ENCODE measurements around the gene AMELX.

AMELX gene

GRCh38 chrX:11265352-11265751 lies 27.9 kb upstream of the AMELX start:
- no peak overlapping the region for H3K27ac ChIP-seq (ENCODE audit: extremely low read depth, low read depth, low read length)
- ChIA-PET POLR2A (no interaction called here), CTCF (no interaction called here)
- H3K36me3 ChIP-seq (ENCODE audit: control insufficient read depth in 2 of 2, insufficient read depth in 1 of 2, low read length in 2 of 2): no peaks in the 10 kb centered on the region
- no peaks in the 10 kb centered on the region for H3K9me3 ChIP-seq (ENCODE audit: control insufficient read depth, insufficient read depth, low read depth, low read length)
- no peak overlapping the region for H3K4me3 ChIP-seq (ENCODE audit: low read depth, low read length)
- no peak for TF ChIP-seq ZNF837 (tag by site-specific recombination; IDR thresholded peaks at IDR 0.05)
- no peak for TF ChIP-seq ZBTB21 (tag by site-specific recombination; IDR thresholded peaks at IDR 0.05)
- TF ChIP-seq ZNF2 (tag by site-specific recombination; IDR thresholded peaks at IDR 0.05): no peak
- TF ChIP-seq ZNF266 (tag by site-specific recombination; IDR thresholded peaks at IDR 0.05; ENCODE audit: low read depth): no peak
- no peak for TF ChIP-seq ZNF138 (tag by site-specific recombination; IDR thresholded peaks at IDR 0.05; ENCODE audit: borderline replicate concordance)
- TF ChIP-seq ZNF155 (tag by site-specific recombination; IDR thresholded peaks at IDR 0.05): no peak
- TF ChIP-seq TRIM28 (IDR thresholded peaks at IDR 0.05; ENCODE audit: borderline replicate concordance, low read length): no peak
- H3K4me1 ChIP-seq (ENCODE audit: control insufficient read depth, insufficient read depth, low read length): no peaks in the 10 kb centered on the region

- H3K9me3 ChIP-seq (ENCODE audit: control insufficient read depth, insufficient read depth, low read depth, low read length): no peaks in the 10 kb centered on the region
- no peak for TF ChIP-seq MYNN (tag by site-specific recombination; IDR thresholded peaks at IDR 0.05; ENCODE audit: borderline replicate concordance)
- no peak for TF ChIP-seq ZNF791 (tag by site-specific recombination; IDR thresholded peaks at IDR 0.05)
- TF ChIP-seq ZFP37 (tag by site-specific recombination; IDR thresholded peaks at IDR 0.05): no peak
- TF ChIP-seq ZNF341 (tag by site-specific recombination; IDR thresholded peaks at IDR 0.05; ENCODE audit: low read depth): no peak
- no peak for TF ChIP-seq SCRT2 (tag by site-specific recombination; IDR thresholded peaks at IDR 0.05)
- TF ChIP-seq YY2 (tag by site-specific recombination; IDR thresholded peaks at IDR 0.05): no peak
- TF ChIP-seq ZNF37A (tag by site-specific recombination; IDR thresholded peaks at IDR 0.05): no peak
- no peak overlapping the region for H3K27ac ChIP-seq (ENCODE audit: extremely low read depth, low read depth, low read length)
- POLR2A ChIA-PET: no interaction called here
- H3K4me3 ChIP-seq (ENCODE audit: low read depth, low read length): no peak overlapping the region
- CTCF ChIA-PET: no interaction called here
- H3K4me1 ChIP-seq (ENCODE audit: control insufficient read depth, insufficient read depth, low read length): no peaks in the 10 kb centered on the region
- H3K36me3 ChIP-seq (ENCODE audit: control insufficient read depth in 2 of 2, insufficient read depth in 1 of 2, low read length in 2 of 2): no peaks in the 10 kb centered on the region
Measured at GRCh38 chrX:11266573-11267003, 26.6 kb upstream of the AMELX start.

GRCh38 chrX:11267425-11267824 lies 25.8 kb upstream of the AMELX start:
- Histone ChIP-seq H3K4me3 (ENCODE audit: low read depth, low read length) (no peak overlapping the region), H3K36me3 (ENCODE audit: control insufficient read depth in 2 of 2, insufficient read depth in 1 of 2, low read length in 2 of 2) (no peaks in the 10 kb centered on the region), H3K4me1 (ENCODE audit: control insufficient read depth, insufficient read depth, low read length) (no peaks in the 10 kb centered on the region), H3K27ac (ENCODE audit: extremely low read depth, low read depth, low read length) (no peak overlapping the region), H3K9me3 (ENCODE audit: control insufficient read depth, insufficient read depth, low read depth, low read length) (no peaks in the 10 kb centered on the region)
- CTCF ChIA-PET: no interaction called here
- TF ChIP-seq ZNF174 (tag by site-specific recombination; IDR thresholded peaks at IDR 0.05) (no peak), ZNF132 (tag by site-specific recombination; IDR thresholded peaks at IDR 0.05; ENCODE audit: borderline replicate concordance) (no peak), ZNF24 (tag by site-specific recombination; IDR thresholded peaks at IDR 0.05) (no peak), ZNF776 (tag by site-specific recombination; IDR thresholded peaks at IDR 0.05; ENCODE audit: borderline replicate concordance) (no peak), ZNF324 (tag by site-specific recombination; IDR thresholded peaks at IDR 0.05) (no peak), ZNF785 (tag by site-specific recombination; IDR thresholded peaks at IDR 0.05) (no peak), ZNF140 (tag by site-specific recombination; IDR thresholded peaks at IDR 0.05) (no peak), ZNF610 (tag by site-specific recombination; IDR thresholded peaks at IDR 0.05; ENCODE audit: borderline replicate concordance) (no peak), ZNF366 (tag by site-specific recombination; conservative IDR thresholded peaks at IDR 0.05) (no peak), ZNF169 (tag by site-specific recombination; IDR thresholded peaks at IDR 0.05) (no peak)
- POLR2A ChIA-PET: no interaction called here

GRCh38 chrX:11269006-11269405 lies 24.2 kb upstream of the AMELX start:
- CTCF ChIA-PET: no interaction called here
- Histone ChIP-seq H3K36me3 (ENCODE audit: control insufficient read depth in 2 of 2, insufficient read depth in 1 of 2, low read length in 2 of 2) (no peaks in the 10 kb centered on the region), H3K4me1 (ENCODE audit: control insufficient read depth, insufficient read depth, low read length) (no peaks in the 10 kb centered on the region), H3K9me3 (ENCODE audit: control insufficient read depth, insufficient read depth, low read depth, low read length) (no peaks in the 10 kb centered on the region), H3K27ac (ENCODE audit: extremely low read depth, low read depth, low read length) (no peak overlapping the region), H3K4me3 (ENCODE audit: low read depth, low read length) (no peak overlapping the region)
- POLR2A ChIA-PET: no interaction called here
- TF ChIP-seq ZNF311 (tag by site-specific recombination; IDR thresholded peaks at IDR 0.05; ENCODE audit: borderline replicate concordance): no peak
- TF ChIP-seq ZNF211 (tag by site-specific recombination; IDR thresholded peaks at IDR 0.05; ENCODE audit: low read depth): no peak
- TF ChIP-seq ZNF747 (tag by site-specific recombination; IDR thresholded peaks at IDR 0.05): no peak
- TF ChIP-seq ZNF114 (tag by site-specific recombination; IDR thresholded peaks at IDR 0.05): no peak
- TF ChIP-seq ZFP41 (tag by site-specific recombination; IDR thresholded peaks at IDR 0.05; ENCODE audit: borderline replicate concordance): no peak
- TF ChIP-seq ZNF785 (tag by site-specific recombination; IDR thresholded peaks at IDR 0.05): no peak
- TF ChIP-seq ZNF132 (tag by site-specific recombination; IDR thresholded peaks at IDR 0.05; ENCODE audit: borderline replicate concordance): no peak
